ENCODE data around the gene RIMKLB. TPM values are rescaled to one million over a fixed set of nuclear protein-coding genes. Genes with fewer than 3 reads are reported as not detected.

Gene RIMKLB
- total and polyA plus RNA-seq, 2 of the 8 experiments (the other 6 are each of a cell fraction or from before 2014, with no cell fraction given): 37.8 to 78.2 TPM

GRCh38 chr12:8742501-8742900 lies 44.7 kb downstream of the RIMKLB start:
- Histone ChIP-seq H2BK120ac (replicated peaks; ENCODE audit: low read depth, low read length) (no peak overlapping the region), H3K4me3 (ENCODE audit: extremely low read depth in 1 of 4, insufficient read depth in 2 of 4, low read depth in 3 of 4, low read length in 4 of 4) (no peak overlapping the region), H3K4me1 (replicated peaks in 1 of 4; ENCODE audit: control insufficient read depth in 3 of 4, insufficient read depth in 4 of 4, low read length in 3 of 4) (no peaks in the 10 kb centered on the region), H3K9ac (replicated peaks in 1 of 4; ENCODE audit: extremely low read depth in 1 of 4, low read depth in 3 of 4, low read length in 3 of 4) (no peak overlapping the region), H3K18ac (ENCODE audit: extremely low read depth, low read length) (no peak overlapping the region), H4K20me1 (replicated peaks in 1 of 2; ENCODE audit: control insufficient read depth in 1 of 2, insufficient read depth in 2 of 2, low read length in 2 of 2) (peaks cover 3% of the 10 kb centered on the region in 2 experiments), H2BK12ac (ENCODE audit: low read depth, low read length) (no peak overlapping the region), H2BK5ac (ENCODE audit: low read depth, low read length) (no peak overlapping the region), H3K36me3 (ENCODE audit: control insufficient read depth in 2 of 4, insufficient read depth in 4 of 4, low read length in 3 of 4) (peaks cover 0 to 13% (median 3%) of the 10 kb centered on the region in 4 experiments; a peak in 4 of 8 replicates), H3K9me3 (ENCODE audit: insufficient read depth in 2 of 2, low read depth in 1 of 2, low read length in 1 of 2) (no peaks in the 10 kb centered on the region), H4K5ac (ENCODE audit: insufficient read length, low read depth, low read length) (no peak overlapping the region), H3K79me2 (ENCODE audit: control insufficient read depth in 1 of 2, insufficient read depth in 2 of 2, low read length in 2 of 2) (peaks cover 0 to 62% of the 10 kb centered on the region in 2 experiments; a peak in 3 of 4 replicates), H2AFZ (ENCODE audit: low read length) (no peak overlapping the region), H2AK5ac (ENCODE audit: low read depth, low read length) (no peak overlapping the region), H3K14ac (ENCODE audit: insufficient read length) (no peak overlapping the region), H3K4me2 (ENCODE audit: insufficient read depth in 1 of 2, low read depth in 2 of 2, low read length in 2 of 2) (no peak overlapping the region), H3K23ac (ENCODE audit: insufficient read length) (no peak overlapping the region), H3K56ac (replicated peaks; ENCODE audit: insufficient read length, low read depth, low read length) (no peak overlapping the region), H3K4ac (replicated peaks; ENCODE audit: insufficient read length, low read depth, low read length) (no peak overlapping the region), H3K27me3 (replicated peaks in 1 of 4; ENCODE audit: control insufficient read depth in 3 of 4, extremely low read depth in 1 of 4, insufficient read depth in 3 of 4, low read length in 3 of 4) (no peaks in the 10 kb centered on the region), H4K8ac (ENCODE audit: extremely low read depth, insufficient read depth, low read length) (no peak overlapping the region), H3K23me2 (ENCODE audit: low read depth, low read length) (no peaks in the 10 kb centered on the region), H4K91ac (replicated peaks; ENCODE audit: insufficient read length, low read length) (no peak overlapping the region), H2BK20ac (ENCODE audit: low read length) (no peak overlapping the region), H3K27ac (ENCODE audit: low read depth, low read length) (no peak overlapping the region), H2BK15ac (ENCODE audit: low read length) (no peak overlapping the region), H3K79me1 (ENCODE audit: low read depth, low read length) (peaks cover 7% of the 10 kb centered on the region)
- ChIA-PET CTCF (ENCODE audit: partially characterized antibody) (interaction anchor here (1.1 to 1.7 kb wide), 3 partner anchors 10 to 29 kb away, joined by 3 to 4 read pairs (median 3); no protein-coding TSS in a partner anchor), POLR2A (ENCODE audit: partially characterized antibody) (interaction anchor here (1.1 to 1.9 kb wide), 3 partner anchors 8 to 37 kb away, joined by 3 to 5 read pairs (median 4); no protein-coding TSS in a partner anchor)
- 89% methylated on average over 1 of the region's 1 CpG; no CpG with 5 or more reads in 1 of the 2 experiments for WGBS, 2 experiments (ENCODE audit: extremely low coverage in 1 of 2, insufficient coverage in 1 of 2, insufficient read length in 1 of 2, insufficient replicate concordance in 2 of 2, low coverage in 1 of 2, low lambda C conversion rate in 2 of 2, missing lambda C conversion rate in 1 of 2)
- FAIRE-seq (no peak), DNase-seq (ENCODE audit: low read depth in 1 of 2, low spot score in 2 of 2) (no peak)
- TF ChIP-seq POLR2A (IDR thresholded peaks at IDR 0.05; ENCODE audit: control extremely low read depth in 1 of 2, low read depth in 2 of 2, low read length in 2 of 2): no peak
- no peak for TF ChIP-seq HDAC2 (IDR thresholded peaks at IDR 0.05; ENCODE audit: borderline replicate concordance in 1 of 2, low read depth in 2 of 2, low read length in 2 of 2)
- no peak for TF ChIP-seq SIRT6 (IDR thresholded peaks at IDR 0.05; ENCODE audit: low read length)
- TF ChIP-seq CREB1 (IDR thresholded peaks at IDR 0.05): no peak
- no peak for TF ChIP-seq FOSL1 (IDR thresholded peaks at IDR 0.05; ENCODE audit: insufficient read depth, low read depth, low read length)
- no peak for TF ChIP-seq BACH1 (IDR thresholded peaks at IDR 0.05; ENCODE audit: low read length)
- no peak for TF ChIP-seq NANOG (IDR thresholded peaks at IDR 0.05; ENCODE audit: insufficient read depth, low read depth, low read length, poor library complexity, severe bottlenecking)
- no peak for TF ChIP-seq MAFK (IDR thresholded peaks at IDR 0.05; ENCODE audit: low read depth, low read length)
- no peak for TF ChIP-seq CTCF (IDR thresholded peaks at IDR 0.05; ENCODE audit: control extremely low read depth in 1 of 3, insufficient read depth in 1 of 3, low read depth in 1 of 3, low read length in 3 of 3)
- no peak for TF ChIP-seq TAF7 (optimal IDR thresholded peaks at IDR 0.05; ENCODE audit: borderline replicate concordance, low read depth, low read length)
- TF ChIP-seq CHD2 (IDR thresholded peaks at IDR 0.05; ENCODE audit: low read length): no peak
- TF ChIP-seq JUND (IDR thresholded peaks at IDR 0.05; ENCODE audit: low read length): no peak

Data from H1 (cell line).